ENCODE measurements around the gene METTL8. TPM values are rescaled to one million over a fixed set of nuclear protein-coding genes. Genes with fewer than 3 reads are reported as not detected.

The METTL8 gene
- total RNA-seq, 2 experiments from 2014 or later = 20.0 to 21.8 TPM

GRCh38 chr2:171274757-171275156 is 159.0 kb downstream of the METTL8 start:
- H3K36me3 Mint-ChIP-seq (ENCODE audit: low read depth) = peaks cover 2% of the 10 kb centered on the region
- H3K27me3 Mint-ChIP-seq = no peaks in the 10 kb centered on the region
- H3K4me1 Mint-ChIP-seq = no peaks in the 10 kb centered on the region
- POLR2A ChIA-PET = no interaction called here
- CTCF ChIA-PET = interaction anchor here (1.1 kb wide), 1 partner anchor 22 kb away, joined by 3 read pairs; no protein-coding TSS in a partner anchor
- H3K9me3 Mint-ChIP-seq = peaks cover 7% of the 10 kb centered on the region
- H3K27ac Mint-ChIP-seq = no peak overlapping the region
- no peak overlapping the region for H3K4me3 Mint-ChIP-seq
- DNase-seq = no peak

GRCh38 chr2:171271971-171272436 is 161.8 kb downstream of the METTL8 start:
- no peak overlapping the region for H3K4me3 Mint-ChIP-seq
- H3K36me3 Mint-ChIP-seq (ENCODE audit: low read depth) = no peaks in the 10 kb centered on the region
- no peak for DNase-seq
- no peaks in the 10 kb centered on the region for H3K27me3 Mint-ChIP-seq
- no peak overlapping the region for H3K27ac Mint-ChIP-seq
- no peaks in the 10 kb centered on the region for H3K4me1 Mint-ChIP-seq
- H3K9me3 Mint-ChIP-seq = peaks cover 3% of the 10 kb centered on the region
- POLR2A ChIA-PET = no interaction called here
- CTCF ChIA-PET = no interaction called here

- Mint-ChIP-seq H3K9me3 (no peaks in the 10 kb centered on the region), H3K4me1 (no peaks in the 10 kb centered on the region), H3K27me3 (no peaks in the 10 kb centered on the region), H3K4me3 (no peak overlapping the region), H3K27ac (no peak overlapping the region), H3K36me3 (ENCODE audit: low read depth) (no peaks in the 10 kb centered on the region)
- ChIA-PET POLR2A (no interaction called here), CTCF (interaction anchor here (0.9 to 1.2 kb wide), 2 partner anchors 19 to 342 kb away, joined by 3 read pairs; partner anchors contain the start of gene GORASP2)
- DNase-seq = no peak
These were observed 162.4 kb downstream of the METTL8 start for GRCh38 chr2:171271386-171271785.

GRCh38 chr2:171267855-171268629 is 165.7 kb downstream of the METTL8 start:
- Mint-ChIP-seq H3K4me1 (no peaks in the 10 kb centered on the region), H3K27me3 (no peaks in the 10 kb centered on the region), H3K36me3 (ENCODE audit: low read depth) (no peaks in the 10 kb centered on the region), H3K9me3 (no peaks in the 10 kb centered on the region), H3K27ac (no peak overlapping the region), H3K4me3 (no peak overlapping the region)
- DNase-seq = no peak
- ChIA-PET POLR2A (no interaction called here), CTCF (interaction anchor here (0.6 kb wide), 2 partner anchors 18 to 1936 kb away, joined by 3 read pairs; no protein-coding TSS in a partner anchor)

Other genes with a start within 250 kb of the METTL8 start
- 10 to 100 TPM; 15.8 to 19.0 TPM for gene DCAF17, start 236 bp upstream of the METTL8 start, total RNA-seq
- gene CYBRD1, start 88.5 kb upstream of the METTL8 start, total RNA-seq = under 1 TPM; 0.31 to 0.45 TPM

Measured in activated CD4-positive, alpha-beta T cell treated with anti-CD3 and anti-CD28 coated beads, Interleukin-2, amount 10 ng/mL, durations not matched to agents 7 days and 5 days (primary cell).